Subcutaneous adipose tissue (tissue), 4 donors: Measurements from ENCODE around the gene KDM4C. TPM values are rescaled to one million over a fixed set of nuclear protein-coding genes. Genes with fewer than 3 reads are reported as not detected.

Source experiments
- CTCF ChIP-seq: fragments of 450-650 bp; IDR thresholded peaks from one replicate; pipeline ENCODE4 v1.5.1; 2016; ENCODE audit warnings: low read depth, mild to moderate bottlenecking, control low read depth, antibody characterized with exemption, moderate library complexity
- total RNA-seq, 4 donors: library from RNA; depleted of rRNA; stranded (reverse); fragments of >200 nt; gene quantifications; one replicate each; pipeline ENCODE4 v1.1.0, GENCODE V29; 2016

The KDM4C gene
- total RNA-seq, 4 donors from 2014 or later: 31.6 to 37.2 (median 34.0) TPM

GRCh38 chr9:7125231-7125630 is 367.5 kb downstream of the KDM4C start:
- TF ChIP-seq CTCF: no peak

- TF ChIP-seq CTCF: no peak
Measured at GRCh38 chr9:7129391-7129790, 371.6 kb downstream of the KDM4C start.

- TF ChIP-seq CTCF: no peak
Measured at GRCh38 chr9:7130266-7130820, 372.6 kb downstream of the KDM4C start.

DNA sequence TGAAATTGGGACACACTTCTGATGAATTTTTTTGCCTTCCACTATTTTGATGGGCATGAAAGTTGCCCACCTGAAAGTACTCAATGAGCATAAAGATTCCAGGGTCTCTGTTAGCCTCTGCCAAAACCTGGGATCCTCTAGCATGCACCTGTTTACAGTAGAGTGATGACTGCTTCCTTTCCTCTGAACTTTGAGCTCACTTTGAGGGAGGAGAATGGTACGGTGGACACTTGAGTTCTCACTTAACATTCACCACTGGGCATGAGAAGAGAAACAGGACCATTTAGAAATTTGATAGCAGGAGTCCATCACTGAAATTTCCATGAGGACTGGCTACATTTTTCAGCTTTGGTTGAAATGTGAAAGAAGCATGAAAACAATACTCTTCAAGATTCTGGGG is 374.8 kb downstream of the KDM4C start:
- no peak for TF ChIP-seq CTCF

DNA sequence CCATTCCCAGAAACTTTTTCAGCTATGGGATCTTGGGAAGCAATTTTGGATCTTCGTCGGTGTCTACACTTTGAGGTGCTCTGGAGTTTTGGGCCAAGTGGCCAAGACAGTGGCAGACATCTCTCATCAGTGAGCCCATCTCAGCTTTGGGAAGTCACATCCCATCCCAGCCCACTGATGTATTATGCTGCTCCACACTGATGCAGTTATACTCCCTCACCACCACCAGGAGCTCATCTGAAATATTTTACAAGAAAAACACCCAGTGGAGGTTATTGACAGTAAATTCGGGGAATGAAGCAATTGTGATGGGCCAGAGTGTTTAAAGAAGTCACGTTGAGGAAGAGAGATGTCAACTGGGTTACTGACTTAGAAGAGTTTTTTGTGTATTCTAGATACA is 378.0 kb downstream of the KDM4C start:
- TF ChIP-seq CTCF: no peak

DNA sequence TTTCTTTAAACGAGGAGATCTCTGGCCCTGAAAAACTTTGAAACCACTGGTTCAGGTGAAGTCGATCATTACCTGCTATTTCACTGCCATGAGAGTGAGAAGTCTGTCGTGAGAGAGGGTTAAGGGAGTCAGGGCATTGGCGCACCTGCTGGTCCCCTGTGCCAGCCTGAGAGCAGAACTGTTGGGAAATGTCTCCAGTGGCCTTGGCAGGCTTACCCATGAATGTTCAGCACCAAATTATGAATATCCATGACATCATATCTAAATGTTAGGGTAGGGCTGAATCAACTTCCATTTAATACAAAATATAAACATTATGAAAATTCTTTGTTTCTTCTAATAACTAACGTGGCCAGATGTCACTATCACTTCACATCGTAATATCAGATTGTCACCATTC is 379.3 kb downstream of the KDM4C start:
- no peak for TF ChIP-seq CTCF

DNA sequence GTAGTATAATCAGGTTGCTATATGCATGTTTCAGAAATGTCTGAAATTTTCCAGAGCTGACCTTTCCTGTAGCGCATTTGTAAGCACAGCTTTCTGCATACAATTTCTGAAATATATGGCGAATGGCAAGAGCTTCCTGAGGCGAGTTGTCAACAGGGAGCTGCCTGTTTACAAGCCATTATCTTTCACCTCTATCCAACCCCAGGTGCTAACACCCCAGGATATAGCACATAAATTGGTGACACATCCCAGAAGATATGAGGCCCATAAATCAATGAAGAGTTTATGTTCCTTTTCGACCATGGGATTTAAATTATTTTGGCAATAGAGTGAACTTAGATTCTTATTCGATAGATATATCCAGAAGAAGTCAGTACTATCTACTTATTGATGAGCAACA is 379.8 kb downstream of the KDM4C start:
- no peak for TF ChIP-seq CTCF
